Natural killer cell (primary cell): ENCODE data around the gene FNBP1L. TPM values are rescaled to one million over a fixed set of nuclear protein-coding genes. Genes with fewer than 3 reads are reported as not detected.

Experiments
- ATAC-seq, 3 donors: fragments of 150-1000 bp in 2 of 3; fragments of 200-7000 bp in 1 of 3; cut with Tn5 transposase; 1 replicate in 1 of 3; 2 replicates in 2 of 3; pipeline ENCODE4 v1.10.0; 2021; ENCODE audit warnings: mild to moderate bottlenecking in 2 of 3, moderate library complexity in 2 of 3
- DNase-seq, 2 donors: peaks; one replicate each; pipeline versions ENCODE4 v3.0.0 to v3.0.0-alpha.2; 2013 to 2021; ENCODE audit warnings: mixed read lengths in 1 of 2
- H3K27ac ChIP-seq: one replicate; pipeline ENCODE4 v1.5.1; 2013; ENCODE audit warnings: mild to moderate bottlenecking, low read length
- H3K27me3 ChIP-seq: one replicate; pipeline ENCODE4 v1.6.1; 2013; ENCODE audit warnings: low read length; ENCODE audit not compliant: control insufficient read depth, insufficient read depth
- H3K36me3 ChIP-seq: one replicate; pipeline ENCODE4 v1.6.1; 2013; ENCODE audit warnings: low read length; ENCODE audit not compliant: control insufficient read depth, insufficient read depth
- H3K4me1 ChIP-seq: one replicate; pipeline ENCODE4 v1.6.1; 2013; ENCODE audit warnings: low read length; ENCODE audit not compliant: control insufficient read depth, insufficient read depth
- H3K4me3 ChIP-seq: one replicate; pipeline ENCODE4 v1.5.1; 2013; ENCODE audit warnings: low read length
- H3K9me3 ChIP-seq: one replicate; pipeline ENCODE4 v1.6.1; 2013; ENCODE audit warnings: low read length; ENCODE audit not compliant: control insufficient read depth, insufficient read depth
- H3K27ac Mint-ChIP-seq, 2 donors: one replicate each; pipeline ENCODE4 v1.8.0; 2022; ENCODE audit warnings: mild to moderate bottlenecking in 2 of 2, mixed read lengths in 2 of 2, moderate library complexity in 1 of 2
- H3K27me3 Mint-ChIP-seq, 2 donors: one replicate each; pipeline ENCODE4 v1.8.0; 2022; ENCODE audit warnings: low read depth in 2 of 2, mixed read lengths in 2 of 2
- H3K36me3 Mint-ChIP-seq: one replicate; pipeline ENCODE4 v1.8.0; 2022; ENCODE audit warnings: mixed read lengths
- H3K4me1 Mint-ChIP-seq, 2 donors: one replicate each; pipeline ENCODE4 v1.8.0; 2022; ENCODE audit warnings: mixed read lengths in 2 of 2
- H3K4me3 Mint-ChIP-seq: one replicate; pipeline ENCODE4 v1.8.0; 2022; ENCODE audit warnings: mild to moderate bottlenecking, moderate library complexity, mixed read lengths
- H3K9me3 Mint-ChIP-seq, 2 donors: one replicate each; pipeline ENCODE4 v1.8.0; 2022; ENCODE audit warnings: mixed read lengths in 2 of 2
- CTCF ChIP-seq: fragments of 200-600 bp; IDR thresholded peaks from one replicate; pipeline ENCODE4 v1.8.0; 2022; ENCODE audit warnings: antibody characterized with exemption
- WGBS: methylation state at CpG from one replicate; pipeline ENCODE4 v1.1.7; 2013; ENCODE audit warnings: missing lambda C conversion rate; ENCODE audit not compliant: insufficient coverage; 5-methylcytosine and 5-hydroxymethylcytosine counted together
- intact Hi-C: fragments of 100-400 bp; cut with micrococcal nuclease; formaldehyde crosslinking; loops from one replicate; pipeline ENCODE4 v1.14.2; 2022
- total RNA-seq, 4 donors: library from RNA; stranded (reverse); fragments of 120-200 nt in 1 of 4; gene quantifications; one replicate each; pipeline versions ENCODE4 v1.2.3 to v1.2.4, GENCODE V29; 2013 to 2022

Gene FNBP1L
- 1 to 10 TPM in 1 of 3 donors, under 1 TPM in 2; 0.33 to 6.7 (median 0.84) TPM for total RNA-seq
- total RNA-seq (2013): 4.0 TPM

GRCh38 chr1:93447481-93448291 is at the start of gene FNBP1L:
FNBP1L (plus strand) TSS chr1:93448118; CDS start chr1:93448282, 164 bp downstream.
- H3K4me3 Mint-ChIP-seq: peak within 1 kb of the TSS; percentile 92
- under 1% methylated on average over 51 of the region's 52 CpGs for WGBS
- H3K36me3 Mint-ChIP-seq: no peaks in the 10 kb centered on the region
- ATAC-seq (peak; percentile 78 to 83 (median 83)), DNase-seq (peak; percentile 32 to 72)
- peak within 1 kb of the TSS in 1 of 2 donors; percentile 75 for H3K27ac Mint-ChIP-seq
- Histone ChIP-seq H3K4me1 (peaks cover 21% of the 10 kb centered on the region), H3K27me3 (peaks cover 35% of the 10 kb centered on the region), H3K9me3 (no peaks in the 10 kb centered on the region), H3K36me3 (no peaks in the 10 kb centered on the region), H3K4me3 (peak within 1 kb of the TSS; percentile 68), H3K27ac (no peak within 1 kb of the TSS)
- no peak for TF ChIP-seq CTCF
- H3K9me3 Mint-ChIP-seq: no peaks in the 10 kb centered on the region
- intact Hi-C loops: loop anchor here (10.0 kb wide), 1 partner anchor 143 kb away; no protein-coding TSS in a partner anchor
- H3K27me3 Mint-ChIP-seq: peaks cover 45 to 57% of the 10 kb centered on the region in 2 donors
- peaks cover 18 to 24% of the 10 kb centered on the region in 2 donors for H3K4me1 Mint-ChIP-seq

- no peaks in the 10 kb centered on the region for H3K4me1 ChIP-seq
- H3K36me3 ChIP-seq: no peaks in the 10 kb centered on the region
- no peak for ATAC-seq
- H3K27ac ChIP-seq: no peak overlapping the region
- no peaks in the 10 kb centered on the region for H3K4me1 Mint-ChIP-seq
- no peaks in the 10 kb centered on the region for H3K27me3 ChIP-seq
- no peak for DNase-seq
- intact Hi-C loops: no loop called here
- no peak overlapping the region for H3K4me3 Mint-ChIP-seq
- H3K4me3 ChIP-seq: no peak overlapping the region
- H3K27me3 Mint-ChIP-seq: peaks cover 2 to 7% of the 10 kb centered on the region in 2 donors
- no peak overlapping the region for H3K27ac Mint-ChIP-seq
- no peaks in the 10 kb centered on the region for H3K36me3 Mint-ChIP-seq
- no peaks in the 10 kb centered on the region for H3K9me3 Mint-ChIP-seq
- TF ChIP-seq CTCF: no peak
- H3K9me3 ChIP-seq: no peaks in the 10 kb centered on the region
These were observed 48.1 kb upstream of the FNBP1L start for GRCh38 chr1:93399781-93400180.

GRCh38 chr1:93408203-93408602 is 39.7 kb upstream of the FNBP1L start:
- H3K4me1 ChIP-seq: no peaks in the 10 kb centered on the region
- WGBS: 97% methylated on average over 4 of the region's 4 CpGs
- Mint-ChIP-seq H3K9me3 (no peaks in the 10 kb centered on the region), H3K27me3 (peaks cover 11 to 19% of the 10 kb centered on the region in 2 donors), H3K36me3 (no peaks in the 10 kb centered on the region), H3K27ac (no peak overlapping the region), H3K4me1 (no peaks in the 10 kb centered on the region), H3K4me3 (no peak overlapping the region)
- no peaks in the 10 kb centered on the region for H3K27me3 ChIP-seq
- no peak for DNase-seq
- ATAC-seq: no peak
- no peak overlapping the region for H3K4me3 ChIP-seq
- H3K9me3 ChIP-seq: no peaks in the 10 kb centered on the region
- no peak for TF ChIP-seq CTCF
- H3K36me3 ChIP-seq: no peaks in the 10 kb centered on the region
- no peak overlapping the region for H3K27ac ChIP-seq
- intact Hi-C loops: no loop called here
